GM18508 (cell line): ENCODE measurements around the gene BCLAF1.
"Not testable (repeated sequence)": the region's sequence is repeated elsewhere in the genome, so short reads cannot be mapped to it uniquely, and the experiment has no call there.

ENCODE experiments used
- ATAC-seq: cut with Tn5 transposase; IDR thresholded peaks from one replicate; pipeline ENCODE4 v1.9.1; 2021; ENCODE audit warnings: moderate number of reproducible peaks; ENCODE audit not compliant: insufficient read depth, unreplicated experiment

The BCLAF1 gene

DNA sequence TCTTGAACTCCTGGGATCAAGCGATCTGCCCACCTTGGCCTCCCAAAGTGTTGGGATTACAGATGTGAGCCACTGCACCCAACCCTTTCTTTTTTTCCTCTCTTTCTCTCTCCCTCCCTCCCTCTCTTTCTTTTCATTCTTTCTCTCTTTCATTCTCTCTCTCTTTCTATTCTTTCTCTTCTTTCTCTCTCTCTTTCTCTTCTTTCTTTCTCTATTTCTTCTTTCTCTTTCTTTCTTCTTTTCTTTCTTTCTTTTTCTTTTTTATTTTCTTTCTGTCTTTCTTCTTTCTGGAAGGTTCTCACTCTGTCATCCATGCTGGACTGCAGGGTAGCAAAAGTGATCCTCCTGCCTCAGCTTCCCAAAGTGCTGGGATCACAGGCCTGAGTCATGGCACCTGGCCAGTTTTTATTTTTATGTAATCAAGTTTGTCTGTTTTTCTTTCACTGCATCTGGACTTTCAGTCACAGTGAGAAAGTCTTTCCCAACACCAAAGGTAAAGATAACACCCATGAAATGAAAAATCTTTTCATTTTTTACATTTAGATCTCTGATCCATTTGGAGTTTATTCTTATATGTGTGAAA lies 20.2 kb upstream of the BCLAF1 start:
- no peak for ATAC-seq

DNA sequence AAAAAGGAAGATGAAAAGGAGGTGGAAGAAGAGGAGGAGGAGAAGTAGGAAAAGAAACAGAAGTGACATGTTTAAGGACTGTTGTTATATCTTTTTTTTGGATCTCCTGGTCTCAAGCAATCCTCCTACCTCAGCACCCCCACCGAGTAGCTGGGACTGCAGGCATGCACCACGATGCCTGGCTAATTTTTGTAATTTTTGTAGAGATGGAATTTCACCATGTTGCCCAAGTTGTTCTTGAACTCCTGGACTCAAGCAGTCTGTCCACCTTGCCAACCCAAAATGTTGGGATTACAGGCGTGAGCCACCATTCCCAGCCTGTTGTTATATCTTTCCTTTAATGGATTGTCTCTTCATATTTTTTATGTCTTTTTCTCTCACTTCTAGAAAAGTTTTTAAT lies 19.5 kb upstream of the BCLAF1 start:
- no peak for ATAC-seq

DNA sequence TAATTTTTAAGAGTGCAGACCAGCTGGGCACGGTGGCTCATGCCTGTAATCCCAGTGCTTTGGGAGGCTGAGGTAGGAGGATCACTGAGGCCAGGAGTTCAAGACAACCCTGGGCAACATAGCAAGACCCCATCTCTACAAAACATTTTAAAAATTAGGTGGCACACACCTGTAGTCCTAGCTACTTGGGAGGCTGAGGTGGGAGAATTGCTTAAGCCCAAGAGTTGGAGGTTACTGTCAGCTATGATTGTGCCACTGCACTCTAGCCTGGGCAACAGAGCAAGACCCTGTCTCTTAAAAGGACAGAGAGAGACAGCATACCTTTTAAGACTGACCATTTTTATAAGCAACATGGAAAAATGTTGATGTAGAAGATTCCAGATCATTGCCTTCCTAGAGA lies 18.8 kb upstream of the BCLAF1 start:
- not testable (repeated sequence) for ATAC-seq

DNA sequence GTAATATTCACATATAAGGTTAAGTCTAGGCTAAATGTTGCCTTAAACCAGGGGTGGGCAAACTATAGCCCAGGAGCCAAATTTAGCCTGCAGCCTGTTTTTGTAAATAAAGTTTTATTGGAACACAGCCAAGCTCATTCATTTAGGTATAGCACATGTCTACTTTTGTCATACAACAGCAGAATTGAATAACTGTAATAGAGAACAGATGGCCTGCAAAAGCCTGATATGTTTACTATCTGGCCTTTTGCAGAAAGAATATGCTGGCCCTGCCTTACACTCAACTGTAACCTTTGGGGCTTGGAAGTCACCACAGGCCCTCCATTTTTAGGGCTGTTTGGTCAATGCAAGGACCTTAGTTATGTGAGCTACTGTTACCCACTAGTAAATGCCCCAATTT lies 17.7 kb upstream of the BCLAF1 start:
- ATAC-seq = no peak

DNA sequence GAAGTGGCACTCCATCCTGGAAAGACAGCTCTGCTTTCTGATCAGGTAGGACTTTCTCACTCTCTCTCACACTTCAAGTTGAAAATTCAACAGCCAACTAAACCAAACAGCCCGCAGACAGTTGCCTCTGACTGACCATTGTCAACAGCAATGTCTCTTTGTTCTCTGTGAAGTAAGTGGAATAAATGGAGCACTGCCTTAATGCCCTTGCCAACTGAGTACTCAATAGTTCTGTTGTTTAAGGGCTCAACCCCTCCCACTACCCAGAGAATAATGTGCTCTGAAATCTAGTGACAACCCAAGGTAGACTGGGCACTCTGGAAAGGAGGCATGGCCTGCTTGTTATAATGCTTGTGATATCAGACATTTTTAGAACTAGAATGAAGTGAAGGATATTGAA lies 16.8 kb upstream of the BCLAF1 start:
- no peak for ATAC-seq

DNA sequence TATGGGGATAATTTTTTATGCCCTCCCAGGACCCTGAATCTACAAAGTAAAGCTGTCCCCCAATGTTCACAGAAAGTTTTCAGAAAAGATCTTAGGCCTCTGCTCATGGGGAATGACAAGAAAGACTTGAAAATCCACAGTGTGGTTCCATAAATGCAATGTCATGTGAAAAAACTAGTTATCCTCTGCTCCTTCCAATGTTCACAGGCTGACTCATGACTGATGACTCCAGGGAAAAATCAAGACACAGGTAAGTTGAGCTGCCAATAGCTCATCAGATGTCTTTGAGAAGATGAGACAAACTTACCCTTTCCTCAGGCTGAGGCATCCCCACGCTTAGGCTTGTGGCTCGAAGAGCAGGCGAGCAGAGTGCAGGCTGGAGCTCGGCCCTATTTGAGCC lies 14.8 kb upstream of the BCLAF1 start:
- no peak for ATAC-seq

DNA sequence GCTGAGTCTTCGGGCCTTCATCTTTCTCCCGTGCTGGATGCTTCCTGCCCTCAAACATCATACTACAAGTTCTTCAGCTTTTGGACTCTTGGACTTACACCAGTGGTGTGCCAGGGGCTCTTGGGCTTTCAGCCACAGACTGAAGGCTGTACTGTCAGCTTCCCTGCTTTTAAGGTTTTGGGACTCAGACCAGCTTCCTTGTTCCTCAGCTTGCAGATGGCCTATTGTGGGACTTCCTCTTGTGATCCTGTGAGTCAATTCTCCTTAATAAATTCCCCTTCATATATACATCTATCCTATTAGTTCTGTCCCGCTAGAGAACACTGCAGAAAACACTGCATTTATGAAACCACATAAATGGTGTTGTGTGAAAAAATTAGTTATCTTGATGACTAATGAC lies 13.9 kb upstream of the BCLAF1 start:
- ATAC-seq = no peak

DNA sequence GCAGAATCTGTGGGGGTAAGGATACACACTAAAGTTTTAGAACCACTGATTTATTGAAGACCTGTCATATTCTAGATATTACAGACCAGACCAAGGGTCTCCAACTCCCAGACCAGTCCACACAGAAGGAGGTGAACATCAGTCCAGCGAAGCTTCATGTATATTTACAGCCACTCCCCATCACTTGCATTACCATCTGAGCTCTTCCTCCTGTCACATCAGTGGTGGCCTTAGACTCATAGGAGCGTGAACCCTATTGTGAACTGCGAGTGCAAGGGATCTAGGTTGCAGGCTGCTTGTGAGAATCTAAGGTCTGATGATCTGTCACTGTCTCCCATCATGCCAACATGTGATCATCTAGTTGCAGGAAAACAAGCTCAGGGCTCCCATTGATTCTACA lies 5.0 kb upstream of the BCLAF1 start:
- no peak for ATAC-seq

DNA sequence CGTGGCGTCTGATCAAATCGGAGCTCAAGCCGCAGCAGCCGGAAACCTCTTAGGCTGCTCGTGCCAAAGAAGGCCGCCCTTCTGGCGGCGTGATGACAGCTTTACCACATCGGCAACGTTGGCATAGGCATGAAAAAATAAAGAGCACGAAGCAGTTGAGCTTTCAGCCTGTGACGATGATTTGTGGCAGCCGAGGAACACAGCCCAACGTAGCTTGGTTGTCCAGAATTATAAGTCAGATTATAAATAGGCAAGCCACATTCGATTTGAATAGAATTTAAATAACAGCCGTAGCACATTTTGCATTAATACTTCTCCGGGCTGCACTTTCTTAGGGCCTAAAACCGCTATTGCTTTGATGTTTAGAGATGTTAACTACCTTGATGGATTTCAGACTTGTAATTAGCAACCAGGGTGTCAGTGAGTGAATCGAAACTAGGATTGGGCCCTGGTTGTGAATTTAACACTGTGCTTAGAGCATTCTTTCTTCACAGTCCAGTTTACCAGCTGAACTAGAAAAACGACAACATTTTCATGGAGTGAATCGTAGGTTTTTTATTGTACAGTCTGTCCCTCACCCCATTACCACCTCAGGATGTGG lies 864 bp upstream of the BCLAF1 start:
- ATAC-seq = no peak

DNA sequence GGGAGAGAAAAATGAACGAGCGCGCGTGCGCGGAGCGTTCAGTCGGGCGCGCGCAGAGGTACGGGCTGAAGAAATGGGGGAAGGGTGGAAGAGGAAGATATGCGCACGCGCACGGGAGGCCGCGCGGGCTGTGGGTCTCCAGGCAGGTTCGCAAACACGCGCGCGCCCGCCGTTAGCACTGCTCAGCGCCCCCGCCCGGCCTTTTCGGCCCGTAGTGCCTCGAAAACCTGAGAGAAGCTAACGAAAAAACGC lies 393 bp downstream of the BCLAF1 start:
- ATAC-seq = no peak

DNA sequence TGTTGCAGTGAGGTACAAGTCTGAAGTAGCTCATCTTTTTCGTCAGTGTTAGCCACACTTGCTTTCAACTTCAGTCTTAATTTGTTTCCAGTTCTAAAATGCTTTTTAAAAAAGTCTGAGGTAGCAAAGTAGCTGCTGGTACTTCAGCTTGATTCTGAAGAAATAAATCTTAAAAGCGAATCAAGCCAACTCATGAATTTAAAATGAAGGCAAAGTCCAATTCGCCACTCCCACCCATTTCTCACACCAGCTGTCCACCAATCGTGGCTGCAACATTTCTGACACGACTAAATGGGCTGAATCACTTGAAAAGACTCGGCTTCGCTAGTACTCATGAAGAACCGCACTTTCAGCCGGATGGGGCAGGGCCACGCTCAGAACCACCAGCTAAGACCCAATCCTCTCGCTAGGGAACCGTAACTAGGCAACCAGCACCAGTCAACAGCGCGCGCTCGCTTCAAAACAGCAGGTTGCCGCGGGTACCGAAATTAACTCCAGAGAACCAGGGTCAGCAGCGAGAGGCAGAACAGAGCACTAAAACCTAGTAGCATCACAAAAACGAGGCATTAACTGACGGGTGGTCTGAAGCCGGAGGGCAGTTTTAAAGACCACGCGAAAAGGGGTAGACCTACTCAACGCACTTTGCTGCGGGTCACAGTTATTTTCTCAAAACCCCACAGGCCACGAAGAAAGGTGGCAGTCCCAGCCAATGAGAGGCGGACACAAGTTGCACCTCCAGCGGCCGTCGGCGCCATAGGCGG lies 900 bp downstream of the BCLAF1 start:
- ATAC-seq = no peak

DNA sequence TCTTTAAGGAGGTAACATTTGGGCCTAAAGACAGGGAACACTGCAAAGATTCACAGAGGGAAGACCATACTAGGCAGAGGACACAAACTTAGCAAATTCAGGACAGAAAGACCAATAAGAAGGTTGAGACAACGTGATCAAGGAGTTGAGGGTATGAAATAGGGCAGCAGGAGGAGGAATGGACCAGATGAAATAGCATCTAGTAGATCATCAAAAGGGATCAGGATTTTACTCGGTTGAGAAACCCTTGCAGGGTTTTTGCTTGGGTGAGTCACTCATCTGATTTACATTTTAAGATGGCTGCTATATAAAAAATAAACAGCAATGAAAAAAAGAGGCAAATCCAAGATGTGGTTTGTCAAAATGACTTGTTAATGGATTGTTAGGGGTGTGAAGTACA lies 4.7 kb downstream of the BCLAF1 start:
- no peak for ATAC-seq

DNA sequence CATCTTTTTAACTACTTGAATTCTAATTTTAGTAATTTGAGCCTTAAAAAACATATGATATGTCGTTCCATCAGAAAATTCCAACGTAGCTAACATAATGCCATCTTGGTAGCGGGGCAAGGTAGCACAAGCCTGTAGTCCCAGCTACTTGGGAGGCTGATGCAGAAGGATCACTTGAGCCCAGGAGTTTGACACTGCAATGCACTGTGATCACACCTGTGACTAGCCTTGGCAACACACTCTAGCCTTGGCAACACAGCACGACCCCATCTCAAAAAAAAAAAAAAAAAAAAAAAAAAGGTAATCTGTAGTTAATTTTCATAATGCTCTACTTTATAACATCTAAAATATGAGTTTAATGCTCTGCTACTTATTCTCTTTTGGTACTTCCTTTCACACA lies 6.7 kb downstream of the BCLAF1 start:
- ATAC-seq = no peak

DNA sequence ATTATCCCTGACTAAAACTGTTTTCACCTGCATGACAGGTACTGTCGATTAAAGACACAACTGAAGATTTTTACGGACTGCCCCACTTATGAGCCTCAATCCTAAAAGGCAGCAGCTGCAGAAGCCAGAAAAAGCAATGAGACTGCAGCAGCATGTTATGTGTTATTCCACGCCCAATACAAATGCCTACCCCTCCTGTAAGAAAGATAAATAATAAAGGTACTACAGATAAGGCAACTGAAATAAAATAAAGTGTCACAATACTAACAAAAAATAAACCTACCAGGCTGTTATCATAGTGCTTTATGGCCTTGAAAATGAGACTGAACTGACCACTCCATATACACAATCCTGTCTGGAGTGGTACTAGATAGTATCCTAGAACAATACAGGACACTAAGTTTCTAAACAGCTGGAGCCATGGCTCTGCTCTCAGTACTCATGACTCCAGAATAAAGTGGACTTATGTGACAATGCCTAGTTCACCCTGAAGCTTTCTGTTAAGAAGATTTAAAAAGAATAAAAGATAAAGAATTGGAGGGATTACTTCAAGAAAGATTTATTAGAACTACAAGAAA lies 9.5 kb downstream of the BCLAF1 start:
- no peak for ATAC-seq

DNA sequence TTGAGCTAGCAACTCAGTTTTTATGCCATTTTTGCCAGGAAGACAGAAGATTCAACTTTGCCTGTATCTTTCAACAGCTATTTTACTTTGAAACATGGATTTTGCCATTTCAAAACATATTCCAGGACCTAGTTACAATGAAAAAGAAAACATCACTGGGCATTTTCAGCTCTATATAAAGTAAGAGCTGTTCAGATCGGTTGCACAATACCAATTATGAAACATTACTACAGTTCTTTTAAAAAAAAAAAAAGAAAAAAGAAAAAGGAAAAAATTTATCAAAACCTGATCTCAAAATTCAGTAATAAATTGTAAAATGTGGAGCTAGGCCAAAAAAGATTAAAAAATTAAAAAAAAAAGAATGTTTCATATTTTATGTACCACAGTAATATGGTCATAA lies 15.6 kb downstream of the BCLAF1 start:
- ATAC-seq = no peak

DNA sequence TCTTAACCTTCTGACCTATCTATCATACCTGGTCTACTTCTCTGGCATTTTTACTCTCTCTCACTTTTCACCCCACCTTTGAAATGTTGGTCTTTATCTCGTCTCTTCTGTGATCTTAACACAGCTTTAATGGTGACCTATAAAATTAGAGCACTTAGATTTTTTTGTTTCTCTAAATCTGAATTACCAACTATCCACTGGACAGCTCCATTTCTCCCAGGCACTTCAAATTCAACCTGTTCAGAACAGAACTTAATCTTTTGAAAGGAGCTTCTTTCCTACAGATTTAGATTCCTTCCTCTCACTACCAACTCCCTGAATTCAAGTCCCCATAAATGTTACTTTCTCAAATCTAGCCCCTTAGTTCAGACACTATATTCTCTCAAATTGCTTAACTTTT lies 24.5 kb downstream of the BCLAF1 start:
- no peak for ATAC-seq

DNA sequence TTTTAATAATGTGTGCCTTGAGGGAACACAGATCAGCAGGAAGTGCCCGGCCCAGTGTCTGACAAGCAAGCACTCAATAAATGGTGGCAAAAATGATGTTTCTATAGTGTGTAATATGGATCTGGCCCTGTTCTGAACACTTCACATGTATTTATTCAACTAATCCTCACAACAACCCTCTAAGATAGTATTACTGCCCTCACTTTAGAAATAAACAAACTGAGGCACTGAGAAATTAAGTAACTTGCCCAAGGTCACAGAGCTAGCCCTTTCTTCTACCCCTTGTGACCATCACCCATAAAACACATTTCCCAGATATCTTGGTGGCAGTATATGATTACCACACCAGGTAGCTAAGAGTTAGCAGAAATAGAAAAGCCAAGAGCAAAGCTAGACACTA lies 26.7 kb downstream of the BCLAF1 start:
- no peak for ATAC-seq

DNA sequence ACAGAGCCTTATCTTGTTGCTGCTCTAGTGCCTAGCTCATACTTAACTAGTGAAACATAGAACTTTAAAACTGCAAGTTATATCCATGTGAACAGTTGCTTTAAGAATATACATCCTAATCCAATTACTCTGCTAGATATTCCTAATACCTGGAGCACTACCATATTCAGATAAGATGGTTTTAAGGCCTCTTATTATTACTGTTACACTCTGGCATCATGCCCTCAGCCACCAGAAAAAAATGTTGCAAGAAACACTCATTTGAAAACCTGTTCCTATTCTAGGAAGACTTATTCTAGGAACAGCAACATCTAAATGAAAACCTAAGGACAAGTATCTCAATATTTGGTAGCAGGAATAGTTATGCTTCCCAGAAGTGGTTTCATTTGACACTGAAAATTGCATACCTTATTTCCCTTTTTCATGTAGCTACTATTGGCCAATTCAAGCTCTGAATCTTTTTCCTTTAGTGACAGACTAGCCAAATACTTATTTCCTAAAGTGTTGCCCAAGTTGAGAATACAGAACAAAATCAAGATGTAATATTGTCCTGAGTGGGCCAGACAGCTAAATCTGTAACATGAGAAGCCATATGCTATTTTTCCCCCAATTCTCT lies 34.7 kb downstream of the BCLAF1 start:
- no peak for ATAC-seq

DNA sequence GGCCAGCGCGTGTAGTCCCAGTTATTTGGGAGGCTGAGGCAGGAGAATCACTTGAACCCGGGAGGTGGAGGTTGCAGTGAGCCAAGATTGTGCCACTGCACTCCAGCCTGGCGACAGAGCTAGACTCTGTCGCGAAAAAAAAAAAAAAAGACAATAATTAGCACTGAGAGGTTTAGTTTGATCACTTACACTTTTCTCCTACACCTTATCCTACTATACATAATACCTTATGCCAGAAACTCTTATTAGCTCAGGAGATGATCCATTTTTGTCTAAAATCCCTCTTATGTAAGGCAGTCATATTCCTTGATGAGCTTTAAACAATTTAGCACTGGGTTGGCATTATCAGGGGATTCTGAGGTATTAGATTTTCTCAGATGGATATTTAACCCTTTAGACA lies 35.9 kb downstream of the BCLAF1 start:
- no peak for ATAC-seq

DNA sequence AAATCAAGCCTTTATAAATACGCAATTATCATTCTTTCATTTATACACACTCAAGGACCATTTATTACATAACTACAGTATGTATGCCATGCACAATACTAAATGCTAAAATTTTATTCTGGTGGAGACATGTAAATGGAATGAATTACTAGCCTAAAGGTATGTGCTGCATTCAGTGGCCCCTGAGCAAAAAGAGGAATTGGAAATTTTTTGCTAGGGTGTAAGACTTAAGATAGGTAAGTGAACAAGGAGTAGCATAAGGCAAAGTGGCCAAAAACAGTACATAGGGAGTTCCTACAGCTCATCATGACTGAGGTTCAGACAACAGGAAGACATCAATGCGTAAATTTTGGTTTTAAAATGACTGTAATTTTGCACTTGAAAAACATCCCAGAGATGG lies 37.2 kb downstream of the BCLAF1 start:
- ATAC-seq = no peak

DNA sequence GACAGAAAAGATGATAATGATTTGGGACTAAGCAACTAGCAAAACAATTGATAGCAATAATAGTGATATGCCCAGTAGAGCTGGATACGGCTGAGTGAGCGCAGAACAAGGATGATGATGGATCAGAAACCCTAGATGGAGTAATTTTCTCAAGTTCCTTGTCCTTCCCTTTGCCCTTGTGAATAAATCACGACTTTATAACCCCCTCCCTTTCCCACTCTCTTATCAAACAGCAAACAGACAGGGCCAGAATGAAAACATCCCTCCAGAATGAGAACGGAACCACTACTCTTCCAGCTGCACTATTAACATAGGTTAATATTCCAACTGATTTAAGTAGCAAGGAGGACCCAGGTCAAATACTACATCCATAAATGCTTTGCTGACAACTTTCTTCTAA lies 38.3 kb downstream of the BCLAF1 start:
- ATAC-seq = no peak

DNA sequence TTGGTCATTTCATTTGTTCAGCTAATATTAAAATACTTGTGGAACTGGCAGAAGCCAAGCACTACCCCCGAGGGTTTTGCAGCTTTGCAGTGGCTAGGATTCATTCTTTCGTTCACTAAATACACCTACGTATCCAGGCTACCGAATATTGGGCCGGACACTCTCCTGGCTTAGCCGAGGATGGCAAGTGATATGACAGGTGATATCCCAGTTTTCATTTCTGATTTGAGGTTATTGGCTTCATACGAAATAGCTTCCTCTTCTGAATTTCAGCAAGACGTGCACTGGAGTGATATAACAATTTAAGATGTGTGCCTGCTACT lies 39.0 kb downstream of the BCLAF1 start:
- peak; percentile 2 for ATAC-seq
